GM18861 (cell line): ENCODE data around the gene COASY.
"Not testable (repeated sequence)": the region's sequence is repeated elsewhere in the genome, so short reads cannot be mapped to it uniquely, and the experiment has no call there.

Experiments used
- ATAC-seq: cut with Tn5 transposase; IDR thresholded peaks from one replicate; pipeline ENCODE4 v1.9.1; 2021; ENCODE audit not compliant: unreplicated experiment

Gene COASY

DNA sequence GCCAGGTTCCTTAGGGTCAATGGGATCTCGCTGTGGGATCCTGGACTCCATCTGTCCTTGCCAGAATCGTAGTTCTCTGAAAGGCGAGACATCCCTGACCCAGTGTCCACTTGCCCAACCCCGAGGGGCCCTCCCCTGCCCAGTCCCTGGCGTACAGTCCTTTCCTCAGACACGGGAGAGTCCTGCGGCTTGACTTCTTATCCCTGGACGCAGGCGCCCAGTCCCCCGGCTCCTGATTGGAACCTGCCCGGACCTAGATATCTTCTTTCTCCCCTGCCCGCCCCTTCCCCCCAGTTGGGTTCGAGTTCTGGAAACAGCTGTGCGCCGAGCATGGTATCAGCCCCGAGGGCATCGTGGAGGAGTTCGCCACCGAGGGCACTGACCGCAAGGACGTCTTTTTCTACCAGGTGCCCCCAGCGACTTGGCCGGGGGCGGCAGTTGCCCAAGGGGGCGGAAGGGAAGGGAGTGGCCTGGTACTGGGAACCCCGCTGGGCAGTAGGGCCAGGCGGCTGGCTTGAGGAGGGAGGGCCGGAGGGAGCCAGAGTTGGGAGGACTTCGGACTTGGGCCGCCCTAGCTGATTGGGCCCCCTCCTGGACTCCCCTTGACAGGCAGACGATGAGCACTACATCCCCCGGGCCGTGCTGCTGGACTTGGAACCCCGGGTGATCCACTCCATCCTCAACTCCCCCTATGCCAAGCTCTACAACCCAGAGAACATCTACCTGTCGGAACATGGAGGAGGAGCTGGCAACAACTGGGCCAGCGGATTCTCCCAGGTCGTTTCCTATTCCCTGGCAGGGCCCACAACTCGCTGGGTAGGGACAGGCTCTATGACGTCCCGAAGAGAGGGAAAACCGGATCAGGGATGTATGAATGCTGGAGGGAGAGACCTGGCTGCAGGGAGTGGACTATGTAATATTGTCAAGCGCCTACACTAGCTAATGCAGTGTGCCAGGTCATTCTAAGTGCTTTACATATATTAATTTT lies 48.2 kb downstream of the COASY start:
- ATAC-seq, result not testable (repeated sequence)

- no peak for ATAC-seq
Measured at GRCh38 chr17:42612013-42612412, 50.1 kb downstream of the COASY start.

GRCh38 chr17:42613699-42614295 lies 51.8 kb downstream of the COASY start:
- no peak for ATAC-seq
